AG09309 (cell line): ENCODE results near the gene TAOK1.

Experiments used
- DNase-seq: peaks from one replicate; pipeline ENCODE4 v3.0.0-alpha.2; 2010; ENCODE audit warnings: low read depth
- H3K4me3 ChIP-seq: 2 replicates; pipeline ENCODE4 v1.5.1; 2011; ENCODE audit warnings: mild to moderate bottlenecking, low read depth, low read length, moderate library complexity; ENCODE audit not compliant: control insufficient read depth
- TF ChIP-seq, protein P1 (sequence below): IDR thresholded peaks from 2 replicates; pipeline ENCODE4 v1.5.1; 2011; ENCODE audit warnings: mild to moderate bottlenecking, low read depth, low read length, inconsistent platforms; ENCODE audit not compliant: insufficient read depth, control insufficient read depth; ENCODE audit errors: missing control alignments

Gene TAOK1

DNA sequence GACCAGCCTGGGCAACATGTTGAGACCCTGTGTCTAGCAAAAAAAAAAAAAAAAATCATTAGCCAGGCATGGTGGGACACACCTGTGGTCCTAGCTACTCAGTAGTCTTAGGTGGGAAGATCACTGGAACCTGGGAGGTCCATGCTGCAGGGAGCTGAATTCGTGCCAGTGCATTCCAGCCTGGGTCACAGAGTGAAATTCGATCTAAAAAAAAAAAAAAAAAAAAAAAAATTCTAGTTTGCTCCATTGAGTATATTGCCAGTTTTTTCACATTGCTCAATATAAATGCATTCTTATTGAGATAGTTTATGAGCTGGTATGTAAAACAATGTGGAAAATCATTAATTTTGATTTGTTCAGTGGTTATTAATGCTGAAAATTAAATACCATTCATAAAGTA is 124.6 kb downstream of the TAOK1 start:
- TF ChIP-seq, protein P1, sequence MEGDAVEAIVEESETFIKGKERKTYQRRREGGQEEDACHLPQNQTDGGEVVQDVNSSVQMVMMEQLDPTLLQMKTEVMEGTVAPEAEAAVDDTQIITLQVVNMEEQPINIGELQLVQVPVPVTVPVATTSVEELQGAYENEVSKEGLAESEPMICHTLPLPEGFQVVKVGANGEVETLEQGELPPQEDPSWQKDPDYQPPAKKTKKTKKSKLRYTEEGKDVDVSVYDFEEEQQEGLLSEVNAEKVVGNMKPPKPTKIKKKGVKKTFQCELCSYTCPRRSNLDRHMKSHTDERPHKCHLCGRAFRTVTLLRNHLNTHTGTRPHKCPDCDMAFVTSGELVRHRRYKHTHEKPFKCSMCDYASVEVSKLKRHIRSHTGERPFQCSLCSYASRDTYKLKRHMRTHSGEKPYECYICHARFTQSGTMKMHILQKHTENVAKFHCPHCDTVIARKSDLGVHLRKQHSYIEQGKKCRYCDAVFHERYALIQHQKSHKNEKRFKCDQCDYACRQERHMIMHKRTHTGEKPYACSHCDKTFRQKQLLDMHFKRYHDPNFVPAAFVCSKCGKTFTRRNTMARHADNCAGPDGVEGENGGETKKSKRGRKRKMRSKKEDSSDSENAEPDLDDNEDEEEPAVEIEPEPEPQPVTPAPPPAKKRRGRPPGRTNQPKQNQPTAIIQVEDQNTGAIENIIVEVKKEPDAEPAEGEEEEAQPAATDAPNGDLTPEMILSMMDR: no peak
- no peak overlapping the region for H3K4me3 ChIP-seq
- no peak for DNase-seq

DNA sequence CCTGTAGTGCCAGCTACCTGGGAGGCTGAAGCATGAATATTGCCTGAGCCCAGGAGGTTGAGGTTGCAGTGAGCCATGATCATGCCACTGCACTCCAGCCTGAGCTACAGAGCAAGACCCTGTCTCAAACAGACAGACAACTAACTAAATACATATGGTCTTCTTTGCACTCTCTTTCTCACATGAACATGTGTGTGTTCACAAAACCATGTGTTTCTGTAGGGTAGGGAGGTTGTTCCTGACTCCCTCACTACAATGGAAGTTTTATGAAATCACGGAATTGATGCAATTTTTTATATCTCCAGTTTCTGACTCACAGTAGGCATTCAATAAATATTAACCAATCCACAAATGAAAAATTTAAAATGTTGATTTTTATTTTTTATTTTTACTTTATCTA is 128.2 kb downstream of the TAOK1 start:
- no peak for DNase-seq
- TF ChIP-seq, protein P1: no peak
- H3K4me3 ChIP-seq: no peak overlapping the region

DNA sequence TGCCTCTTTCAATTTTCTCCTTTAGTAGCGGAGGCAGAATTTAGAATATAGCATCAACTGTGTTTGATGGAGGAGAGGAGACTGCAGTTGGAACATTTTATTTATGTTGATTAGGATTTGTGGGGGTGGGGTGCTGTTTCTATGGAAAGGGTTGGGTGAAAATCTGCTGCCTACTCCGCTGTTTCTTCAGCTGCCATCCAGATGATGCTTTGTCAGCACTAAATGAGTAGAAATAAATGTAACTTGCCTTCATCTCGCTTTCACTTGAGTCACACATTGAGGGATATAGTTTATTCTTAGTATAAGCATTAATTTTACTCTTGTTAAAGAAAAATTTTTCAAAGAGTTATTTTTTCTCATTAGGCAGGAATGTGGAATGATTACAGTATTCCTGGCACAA is 134.5 kb downstream of the TAOK1 start:
- TF ChIP-seq, protein P1: no peak
- no peak for DNase-seq
- no peak overlapping the region for H3K4me3 ChIP-seq

DNA sequence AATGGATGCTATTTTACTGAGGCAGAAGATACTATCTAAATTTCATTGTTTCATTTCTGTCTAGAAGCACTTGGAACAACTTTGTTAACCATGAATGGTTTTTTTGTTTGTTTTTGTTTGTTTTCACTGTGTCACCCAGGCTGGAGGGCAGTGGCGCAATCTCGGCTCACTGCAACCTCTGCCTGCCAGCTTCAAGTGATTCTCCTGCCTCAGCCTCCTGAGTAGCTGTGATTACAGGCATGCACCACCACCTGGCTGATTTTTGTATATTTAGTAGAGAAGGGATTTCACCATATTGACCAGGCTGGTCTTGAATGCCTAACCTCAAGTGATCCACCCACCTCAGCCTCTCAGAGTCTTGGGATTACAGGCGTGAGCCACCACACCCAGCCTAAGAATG is 136.2 kb downstream of the TAOK1 start:
- H3K4me3 ChIP-seq: no peak overlapping the region
- TF ChIP-seq, protein P1: no peak
- DNase-seq: no peak

DNA sequence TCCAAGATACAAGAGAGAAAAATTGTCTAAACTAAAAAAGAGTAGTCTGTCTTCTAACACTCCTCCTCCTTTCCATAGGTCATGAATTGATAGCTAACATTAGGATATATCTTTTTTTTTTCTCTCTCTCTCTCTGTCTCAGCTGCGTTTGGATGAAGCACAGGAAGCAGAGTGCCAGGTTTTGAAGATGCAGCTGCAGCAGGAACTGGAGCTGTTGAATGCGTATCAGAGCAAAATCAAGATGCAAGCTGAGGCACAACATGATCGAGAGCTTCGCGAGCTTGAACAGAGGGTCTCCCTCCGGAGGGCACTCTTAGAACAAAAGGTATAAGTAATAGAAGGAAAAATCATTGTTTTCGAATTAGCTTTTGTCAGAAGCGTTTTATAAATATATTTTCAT is 143.8 kb downstream of the TAOK1 start:
- TF ChIP-seq, protein P1: no peak
- DNase-seq: no peak
- H3K4me3 ChIP-seq: no peak overlapping the region

DNA sequence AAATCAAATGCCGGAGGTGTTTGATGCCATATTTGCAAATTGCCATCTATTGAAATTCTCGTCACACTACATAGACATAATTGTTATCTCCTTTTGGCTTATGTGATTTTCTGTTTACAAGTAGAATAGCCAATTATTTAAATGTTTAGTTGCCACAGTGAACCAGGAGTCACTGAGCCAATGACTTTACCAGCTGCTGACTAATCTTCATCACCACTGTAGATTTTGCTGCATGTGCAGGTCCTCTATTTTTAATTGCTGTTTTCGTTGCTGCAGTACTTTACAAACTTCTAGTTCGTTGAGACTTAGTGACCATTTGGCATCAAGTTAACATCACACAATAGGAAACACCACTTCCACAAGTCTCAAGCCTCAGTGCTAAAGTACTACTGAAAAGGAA is 153.9 kb downstream of the TAOK1 start:
- H3K4me3 ChIP-seq: no peak overlapping the region
- TF ChIP-seq, protein P1: no peak
- DNase-seq: no peak

DNA sequence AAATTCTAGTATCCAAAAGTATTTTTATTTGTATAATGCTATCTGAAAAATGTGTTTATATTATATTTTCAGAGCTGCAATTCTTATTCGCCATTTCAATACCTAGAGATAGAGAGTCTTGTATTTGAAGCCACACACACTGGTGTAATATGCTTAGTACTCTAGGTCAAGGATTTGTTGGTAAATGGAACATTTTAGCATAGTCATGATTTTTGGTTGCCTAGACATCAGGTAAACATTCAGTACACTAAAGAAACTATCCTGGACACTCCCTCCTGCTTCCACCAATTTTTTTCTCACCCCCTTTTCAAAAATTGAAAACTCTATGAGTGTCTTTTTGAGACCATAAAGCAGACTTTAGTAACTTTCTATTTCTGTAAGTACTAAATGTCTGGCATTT is 155.9 kb downstream of the TAOK1 start:
- TF ChIP-seq, protein P1: no peak
- DNase-seq: no peak
- H3K4me3 ChIP-seq: no peak overlapping the region
